ENCODE measurements around the gene STK16.
"Not testable (repeated sequence)": the region's sequence is repeated elsewhere in the genome, so short reads cannot be mapped to it uniquely, and the experiment has no call there.

The STK16 gene

DNA sequence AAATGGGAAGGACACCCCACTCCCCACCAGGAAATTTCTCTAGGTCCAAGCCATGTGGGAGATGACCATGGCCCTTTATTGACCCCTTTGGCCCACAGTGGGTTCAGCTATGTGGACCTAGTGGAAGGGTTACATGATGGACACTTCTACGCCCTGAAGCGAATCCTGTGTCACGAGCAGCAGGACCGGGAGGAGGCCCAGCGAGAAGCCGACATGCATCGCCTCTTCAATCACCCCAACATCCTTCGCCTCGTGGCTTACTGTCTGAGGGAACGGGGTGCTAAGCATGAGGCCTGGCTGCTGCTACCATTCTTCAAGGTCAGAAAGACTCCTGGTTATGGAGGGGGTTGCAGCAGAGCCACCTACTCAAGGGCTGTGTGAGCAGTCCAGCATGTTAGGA lies 1.3 kb downstream of the STK16 start:
- DNase-seq, result no peak

DNA sequence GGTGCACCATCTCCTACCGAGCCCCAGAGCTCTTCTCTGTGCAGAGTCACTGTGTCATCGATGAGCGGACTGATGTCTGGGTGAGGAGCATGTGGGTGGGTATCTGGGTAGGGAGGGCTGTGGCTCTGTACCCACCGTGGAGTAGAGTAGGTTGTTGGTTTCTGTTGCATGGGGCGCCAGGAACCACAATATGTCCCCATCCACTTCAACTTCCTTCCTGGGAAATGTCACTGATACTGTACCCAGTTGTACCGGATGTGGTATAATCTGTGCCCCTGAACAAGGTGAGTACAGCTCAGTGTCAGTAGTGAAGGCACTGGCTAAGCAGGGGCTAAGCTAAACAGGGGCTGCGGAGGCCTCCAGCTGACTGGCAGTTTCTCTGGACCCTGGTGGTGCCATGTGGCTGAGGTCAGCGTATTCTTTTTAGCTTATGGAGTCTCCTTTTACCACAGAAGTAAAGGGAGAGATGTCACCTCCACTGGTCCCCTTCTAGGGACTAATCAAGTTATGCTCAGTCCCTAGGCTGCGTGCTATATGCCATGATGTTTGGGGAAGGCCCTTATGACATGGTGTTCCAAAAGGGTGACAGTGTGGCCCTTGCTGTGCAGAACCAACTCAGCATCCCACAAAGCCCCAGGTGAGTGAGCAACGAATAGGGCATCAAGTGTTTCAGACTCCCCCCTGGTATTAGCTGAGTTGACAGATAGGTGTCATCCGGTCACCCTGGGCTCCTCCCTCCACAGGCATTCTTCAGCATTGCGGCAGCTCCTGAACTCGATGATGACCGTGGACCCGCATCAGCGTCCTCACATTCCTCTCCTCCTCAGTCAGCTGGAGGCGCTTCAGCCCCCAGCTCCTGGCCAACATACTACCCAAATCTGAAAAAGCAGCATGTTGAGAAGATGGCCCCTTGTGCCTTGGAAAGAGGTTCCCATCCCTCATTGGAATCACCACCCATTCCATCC lies 2.7 kb downstream of the STK16 start:
- DNase-seq, result no peak

DNA sequence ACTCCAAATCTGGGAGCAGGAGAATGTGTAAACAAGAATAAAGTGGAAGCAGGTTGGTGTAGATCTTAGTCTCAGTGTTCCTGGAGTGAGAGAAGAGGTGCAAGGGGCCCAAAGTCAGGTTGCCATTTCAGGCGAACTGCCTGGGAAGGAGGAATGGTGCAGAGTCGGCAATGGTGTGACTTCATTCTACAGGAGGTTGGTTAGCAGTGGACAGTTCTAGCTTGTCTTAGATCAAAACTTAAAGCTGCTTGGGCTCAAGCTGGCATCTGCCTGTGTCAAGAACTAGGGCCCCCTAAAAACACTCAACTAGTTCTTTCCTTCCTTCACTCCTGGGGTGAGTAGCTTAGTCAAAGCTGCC lies 3.5 kb downstream of the STK16 start:
- DNase-seq, result no peak

DNA sequence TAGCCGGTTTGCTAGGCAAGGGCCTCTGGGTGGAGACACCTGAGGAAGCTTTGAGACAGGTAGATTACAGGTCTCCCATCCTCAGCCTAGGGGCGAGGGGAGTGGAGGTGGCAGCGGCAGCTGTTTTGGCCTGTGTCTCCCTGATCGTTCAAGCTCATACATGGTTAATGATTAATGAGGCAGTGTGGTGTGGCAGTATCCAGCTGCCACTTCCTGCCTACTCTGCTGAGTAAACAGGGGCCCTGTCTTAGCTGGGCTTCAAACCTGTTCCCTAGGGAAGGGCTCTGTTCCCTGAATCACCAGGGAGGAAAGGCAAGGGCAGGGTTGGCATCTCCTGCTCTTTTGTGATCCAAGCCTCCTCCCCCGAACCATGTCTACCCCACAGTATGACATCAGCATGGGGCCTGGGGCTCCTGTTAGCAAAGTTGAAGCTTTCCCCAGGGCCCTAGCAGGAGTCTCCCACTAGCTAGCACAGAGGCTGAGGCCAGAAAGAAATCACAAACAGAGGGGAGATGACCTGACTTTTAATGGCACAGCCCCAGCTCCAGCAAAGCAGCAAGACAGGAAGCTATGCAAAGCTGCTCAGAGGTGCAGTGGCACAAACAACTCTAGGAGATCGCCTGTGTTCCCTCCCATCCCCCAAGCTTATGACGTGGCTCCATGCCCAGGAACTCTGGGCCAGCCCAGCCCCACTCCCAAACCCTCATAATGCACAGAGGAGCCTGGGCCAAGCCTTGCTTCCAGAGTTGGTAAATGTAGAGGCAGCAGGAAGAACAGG lies 4.1 kb downstream of the STK16 start:
- peak; percentile 92 for DNase-seq

DNA sequence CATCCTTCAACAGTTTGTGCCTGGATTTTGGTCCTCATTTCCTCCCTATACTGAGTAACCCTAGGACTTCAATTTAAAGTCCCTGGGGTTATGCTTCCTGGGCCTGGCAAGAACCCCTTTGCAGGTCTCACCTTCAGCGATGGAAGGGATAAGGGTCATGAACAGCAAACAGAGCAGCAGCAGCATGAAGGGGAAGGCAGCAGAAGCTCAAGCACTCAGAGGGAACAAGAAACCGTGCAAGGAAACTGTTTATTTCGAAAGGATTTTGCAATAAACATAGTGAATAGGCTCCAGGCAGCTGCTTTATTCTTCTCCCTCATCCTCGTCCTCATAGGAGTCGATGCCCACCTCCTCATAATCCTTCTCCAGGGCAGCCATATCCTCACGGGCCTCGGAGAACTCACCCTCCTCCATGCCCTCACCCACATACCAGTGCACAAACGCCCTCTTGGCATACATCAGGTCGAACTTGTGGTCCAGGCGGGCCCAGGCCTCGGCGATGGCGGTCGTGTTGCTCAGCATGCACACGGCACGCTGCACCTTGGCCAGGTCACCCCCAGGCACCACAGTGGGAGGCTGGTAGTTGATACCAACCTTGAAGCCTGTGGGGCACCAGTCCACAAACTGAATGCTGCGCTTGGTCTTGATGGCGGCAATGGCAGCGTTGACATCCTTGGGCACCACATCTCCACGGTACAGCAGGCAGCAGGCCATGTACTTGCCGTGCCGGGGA lies 4.9 kb downstream of the STK16 start:
- no peak for DNase-seq

DNA sequence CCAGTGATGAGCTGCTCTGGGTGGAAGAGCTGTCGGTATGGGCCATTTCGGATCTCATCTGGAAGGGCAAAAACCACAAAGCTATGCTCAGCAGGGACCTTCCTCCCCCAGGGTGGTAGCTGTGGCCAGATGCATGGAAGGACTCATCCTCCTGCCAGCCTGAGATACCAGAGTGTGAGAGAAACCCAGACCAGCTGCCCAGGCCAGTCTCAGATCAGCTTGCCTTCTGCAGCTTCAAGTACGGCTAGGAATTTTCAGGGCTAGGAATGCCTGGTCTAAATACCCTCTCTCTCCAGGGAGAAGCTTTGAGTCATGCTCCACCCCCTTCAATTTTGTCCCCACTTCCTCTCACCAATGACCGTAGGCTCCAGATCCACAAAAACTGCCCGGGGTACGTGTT lies 6.4 kb downstream of the STK16 start:
- DNase-seq, result no peak

DNA sequence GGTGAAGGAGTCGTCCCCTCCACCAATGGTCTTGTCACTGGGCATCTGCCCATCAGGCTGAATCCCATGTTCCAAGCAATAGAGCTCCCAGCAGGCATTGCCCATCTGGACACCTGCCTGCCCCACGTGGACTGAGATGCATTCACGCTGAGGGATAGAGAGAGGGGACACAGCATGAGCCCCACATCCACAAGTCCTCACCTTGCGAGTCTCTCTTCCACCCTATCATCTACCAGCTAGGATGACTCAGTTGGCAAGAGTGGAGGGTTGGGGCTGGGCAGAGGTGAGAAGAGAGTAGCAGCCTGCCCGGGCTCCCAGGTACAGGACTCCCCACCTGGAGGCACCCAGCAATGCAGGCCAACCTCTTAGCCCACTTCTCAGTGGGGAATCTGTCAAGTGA lies 6.8 kb downstream of the STK16 start:
- DNase-seq, result no peak

DNA sequence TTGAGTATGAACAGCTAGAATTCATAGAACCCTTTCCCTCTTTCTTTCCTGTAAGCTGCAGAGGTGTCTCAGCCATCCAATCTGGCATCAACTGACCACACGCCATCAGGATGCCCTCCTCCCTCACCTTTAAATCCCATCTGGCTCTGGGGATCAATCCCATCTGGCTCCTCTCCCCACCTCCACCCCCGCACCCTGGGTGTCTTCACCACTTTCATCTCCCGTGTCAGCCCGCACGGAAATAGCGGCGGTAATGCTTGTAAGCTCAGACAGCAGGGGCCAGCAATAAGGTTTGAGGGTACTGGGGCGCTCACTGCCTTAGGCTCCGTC lies 7.3 kb downstream of the STK16 start:
- no peak for DNase-seq

DNA sequence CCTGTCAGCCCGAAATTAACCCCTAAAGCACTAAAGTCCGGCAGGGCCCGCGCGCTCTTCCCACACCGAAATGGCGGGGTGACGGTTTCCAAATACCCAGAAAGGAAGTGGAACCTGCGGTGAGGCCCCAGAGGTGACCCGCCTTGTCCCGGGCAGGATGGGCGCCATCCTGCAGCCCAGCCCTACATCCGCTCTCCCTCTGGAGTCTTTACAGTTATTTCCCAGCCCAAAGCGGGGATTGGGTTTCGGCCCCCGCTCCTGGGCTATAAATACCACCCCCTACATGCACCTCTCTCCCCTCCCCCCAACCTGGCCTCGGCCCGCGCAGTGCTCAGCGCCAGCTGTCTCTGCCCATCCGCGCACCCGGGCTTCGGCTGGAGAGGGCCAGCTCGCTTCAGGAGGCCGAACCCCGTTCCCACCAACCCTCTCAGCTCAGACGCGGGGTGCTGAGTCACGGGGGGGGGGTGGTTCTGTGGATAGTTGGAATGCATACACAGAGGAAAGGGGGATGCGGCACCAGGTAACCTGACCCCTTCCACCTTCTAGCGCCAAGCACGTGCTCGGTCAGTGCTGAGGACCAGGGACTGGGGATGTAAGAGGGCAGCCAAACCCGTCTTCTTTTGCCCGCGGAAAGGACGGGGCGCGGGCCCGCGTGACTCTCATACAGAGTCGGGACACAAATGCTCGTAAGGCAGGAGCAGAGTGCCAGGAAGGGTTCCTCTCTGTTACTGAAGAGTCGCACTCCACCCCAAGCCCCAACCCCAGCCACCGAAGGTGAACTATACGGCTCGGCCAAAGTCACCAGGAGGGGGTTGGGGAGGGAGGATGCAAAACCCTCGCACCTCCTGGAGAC lies 7.8 kb downstream of the STK16 start, which contains the start of gene TUBA4B:
Gene TUBA4B, plus strand, starts transcription at position 344 of the 853 bp plus-strand sequence. Its CDS starts 165 bp downstream, at position 509.
- peak; percentile 48 for DNase-seq

DNA sequence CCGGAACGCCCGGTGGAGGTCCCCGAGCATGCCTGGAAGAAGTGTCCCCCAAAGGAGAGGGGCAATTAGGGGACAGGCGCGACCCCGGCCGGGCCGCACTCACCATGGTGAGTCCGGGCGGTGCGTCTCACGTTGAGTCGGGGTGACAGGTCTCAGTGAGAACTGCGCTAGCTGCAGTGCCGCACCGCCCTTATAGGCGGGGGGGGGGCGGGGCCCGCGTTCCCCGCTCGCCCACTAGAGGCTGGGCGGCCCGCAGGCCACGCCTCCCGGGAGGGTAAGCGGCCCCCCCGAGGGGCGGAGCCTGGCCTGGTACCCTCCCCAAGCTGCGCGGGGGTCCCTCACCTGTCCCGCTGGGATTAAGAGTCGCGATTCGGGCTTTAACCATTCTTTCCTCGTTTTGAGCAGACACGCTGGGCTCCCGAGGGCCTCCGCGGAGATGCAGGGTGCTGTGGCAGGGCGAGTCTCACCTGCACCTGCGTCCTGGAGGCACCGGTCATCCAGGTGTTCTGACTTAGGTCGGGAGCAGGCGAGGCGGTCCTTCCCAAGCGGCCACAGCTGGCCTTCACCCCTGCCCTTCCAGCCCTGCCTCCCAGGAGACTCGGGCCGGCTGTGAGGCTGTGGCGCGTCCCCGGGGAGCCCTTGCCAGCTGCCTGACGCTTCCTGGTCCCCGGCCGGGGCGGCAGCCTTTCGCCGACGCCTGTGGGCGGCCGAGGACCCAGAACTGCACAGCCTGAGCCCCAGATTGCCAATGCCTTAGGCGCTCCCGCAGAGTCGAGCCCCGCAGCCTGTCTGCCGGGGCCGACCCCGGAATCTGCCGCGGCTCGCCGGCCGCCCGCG lies 8.7 kb downstream of the STK16 start, which contains the start of gene TUBA4A:
Gene TUBA4A, minus strand, starts transcription at position 166 of the 837 bp plus-strand sequence. Its CDS starts 60 bp downstream, at position 106.
- DNase-seq, result peak; percentile 69

DNA sequence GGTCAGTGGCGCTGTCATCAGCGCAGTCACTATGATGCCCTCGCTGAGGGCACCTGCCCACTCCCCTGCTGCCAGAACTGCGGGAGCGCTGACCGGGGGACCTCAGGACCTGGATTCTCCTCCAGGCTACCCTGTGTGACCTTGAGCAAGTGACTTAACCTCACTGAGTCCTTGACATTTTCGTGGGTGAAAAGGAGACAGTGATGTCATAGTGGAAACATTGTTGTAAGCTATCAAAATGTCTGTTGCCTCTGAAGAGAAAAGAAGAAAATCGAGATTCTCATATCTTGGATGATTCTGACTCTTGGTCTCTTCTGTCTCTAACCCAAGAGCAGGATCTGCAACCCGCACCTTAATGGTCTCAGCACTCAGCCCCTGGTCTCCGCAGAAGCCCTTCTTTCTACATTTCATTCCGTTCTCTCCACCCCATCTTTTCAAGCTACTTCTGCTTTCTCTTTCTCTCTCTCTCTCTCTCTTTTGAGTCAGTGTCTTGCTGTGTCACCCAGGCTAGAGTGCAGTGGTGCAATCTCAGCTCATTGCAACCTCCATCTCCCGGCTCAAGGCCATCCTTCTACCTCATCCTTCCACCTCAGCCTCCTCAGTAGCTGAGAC lies 9.4 kb downstream of the STK16 start:
- no peak for DNase-seq

DNA sequence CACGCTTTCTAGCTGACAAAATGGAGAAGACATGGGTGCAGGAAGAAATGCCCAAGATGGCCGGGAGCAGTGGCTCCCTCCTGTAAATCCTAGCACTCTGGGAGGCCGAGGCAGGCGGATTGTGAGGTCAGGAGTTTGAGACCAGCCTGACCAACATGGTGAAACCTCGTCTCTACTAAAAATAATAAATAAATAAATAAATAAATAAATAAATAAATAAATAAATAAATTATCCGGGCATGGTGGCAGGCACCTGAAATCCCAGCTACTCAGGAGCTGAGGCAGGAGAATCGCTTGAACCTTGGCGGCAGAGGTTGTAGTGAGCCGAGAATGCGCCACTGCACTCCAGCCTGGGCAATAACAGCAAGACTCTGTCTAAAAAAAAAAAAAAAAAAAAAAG lies 13.7 kb downstream of the STK16 start:
- not testable (repeated sequence) for DNase-seq

DNA sequence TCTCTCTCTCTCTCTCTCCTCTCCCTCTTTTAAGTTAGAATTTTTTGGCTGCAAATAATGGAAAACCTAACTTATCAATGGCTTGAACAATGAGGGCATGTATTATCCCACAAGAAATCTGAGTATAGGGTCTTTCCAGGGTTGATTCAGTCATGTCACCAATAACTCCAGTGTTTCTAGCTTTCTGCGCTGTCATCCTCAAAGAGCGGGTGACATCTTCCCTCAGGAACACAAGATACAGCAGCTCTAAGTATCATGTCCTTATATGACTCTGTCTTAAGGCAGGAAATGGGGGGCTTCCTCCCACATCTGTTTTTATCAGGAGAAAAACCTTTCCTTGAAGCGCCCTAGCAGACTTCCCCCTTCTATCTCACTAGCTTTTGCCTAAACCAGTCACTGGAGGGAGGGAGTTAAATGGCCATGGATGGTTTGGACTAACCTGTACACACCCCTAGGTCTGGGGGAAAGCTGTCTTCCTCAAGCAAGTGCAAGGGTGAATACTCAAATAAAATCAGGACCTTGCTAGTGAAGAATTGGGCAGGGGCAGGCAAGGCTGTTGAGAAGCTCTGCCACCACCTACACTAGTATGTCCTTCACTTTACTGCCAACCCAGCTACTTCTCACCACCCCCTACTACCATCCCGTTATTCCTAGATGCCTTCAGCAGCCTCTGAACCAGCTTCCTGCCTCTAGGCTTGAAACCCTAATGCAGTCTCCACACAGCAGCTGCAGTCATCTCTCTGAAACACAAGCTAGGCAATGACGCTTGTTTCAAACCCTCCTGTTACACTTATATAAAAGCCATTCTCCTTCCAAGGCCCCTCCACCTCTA lies 16.0 kb downstream of the STK16 start:
- DNase-seq, result no peak

DNA sequence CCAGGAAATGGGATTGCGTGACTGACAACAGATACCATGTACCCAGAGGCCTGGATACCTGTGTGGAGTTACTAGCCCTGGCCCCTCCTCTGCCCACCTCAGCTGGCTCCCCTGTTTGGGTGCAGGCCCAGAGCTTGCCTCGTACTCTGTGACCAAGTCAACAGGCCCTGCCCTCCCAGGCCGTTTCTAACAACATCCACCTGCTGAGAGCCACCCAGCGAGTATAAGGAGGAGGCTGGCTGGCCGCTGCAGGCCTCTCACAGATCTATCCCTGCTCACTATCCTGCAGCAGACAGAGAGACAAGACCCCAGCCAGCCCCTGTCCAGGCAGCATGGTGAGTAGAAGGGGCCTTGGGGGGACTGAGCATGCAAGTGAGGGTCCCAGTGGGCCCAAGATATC lies 21.0 kb downstream of the STK16 start:
- DNase-seq, result no peak

DNA sequence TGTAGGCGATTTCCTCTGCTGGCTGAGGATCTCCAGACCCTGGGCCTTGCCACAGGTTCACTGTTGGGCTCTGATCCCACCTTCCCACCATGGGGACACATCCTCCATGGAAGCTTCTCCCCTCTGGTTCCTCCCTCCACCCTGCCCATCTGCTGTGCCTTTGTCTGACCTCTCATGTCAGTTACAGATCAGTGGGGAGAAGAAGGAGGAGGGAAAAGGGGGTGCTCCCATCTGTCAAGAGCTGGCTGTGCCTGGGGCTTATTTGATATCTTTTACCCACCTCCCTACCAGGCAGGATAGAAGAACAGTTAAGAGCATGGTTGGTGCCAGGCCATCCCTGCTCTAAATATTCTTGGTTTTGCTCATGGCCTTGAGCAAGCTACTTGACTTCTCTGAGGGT lies 21.6 kb downstream of the STK16 start:
- no peak for DNase-seq

DNA sequence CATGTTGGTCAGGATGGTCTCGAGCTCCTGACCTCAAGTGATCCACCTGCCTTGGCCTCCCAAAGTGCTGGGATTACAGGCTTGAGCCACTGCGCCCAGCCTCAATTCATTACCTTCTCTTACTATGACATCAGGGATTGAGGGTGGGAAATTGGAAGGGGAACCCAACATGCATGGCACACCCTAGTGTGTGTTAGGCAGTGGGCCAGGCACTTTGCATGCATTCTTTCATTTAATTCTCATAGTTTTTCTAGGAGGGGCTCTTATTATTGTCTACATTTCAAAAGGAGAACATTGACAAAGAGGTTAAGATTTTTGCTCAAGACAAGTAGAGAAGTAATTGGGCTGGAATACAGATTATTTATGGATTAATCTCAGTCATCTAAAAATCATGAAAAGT lies 23.0 kb downstream of the STK16 start:
- DNase-seq, result no peak

DNA sequence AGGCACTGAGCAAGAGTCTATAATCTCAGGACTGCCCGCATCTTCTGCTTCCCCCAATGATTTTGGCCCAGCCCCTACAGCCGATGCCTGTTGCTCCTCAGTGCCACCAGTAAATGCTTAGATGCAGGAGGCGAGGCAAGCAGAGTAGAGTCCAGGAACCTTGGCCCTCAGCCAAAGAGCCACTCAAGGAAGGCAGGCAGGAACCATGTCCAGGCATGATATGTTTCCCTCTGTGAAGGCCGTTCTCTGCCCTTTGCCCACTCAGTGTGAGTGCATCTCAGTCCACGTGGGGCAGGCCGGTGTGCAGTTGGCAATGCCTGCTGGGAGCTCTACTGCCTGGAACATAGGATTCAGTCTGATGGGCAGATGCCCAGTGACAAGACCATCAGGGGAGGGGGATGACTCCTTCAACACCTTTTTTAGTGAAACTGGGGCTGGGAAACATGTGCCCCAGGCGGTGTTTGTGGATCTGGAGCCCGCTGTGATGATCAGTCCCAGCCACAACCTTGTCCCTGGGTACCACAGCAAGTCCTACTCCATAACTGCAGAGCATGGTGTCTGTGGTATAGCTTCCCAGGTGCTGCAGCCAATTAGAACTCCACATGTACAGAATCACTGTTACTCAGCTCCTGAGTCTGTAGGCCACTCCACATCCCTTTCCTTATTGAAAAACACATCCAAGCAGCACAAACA lies 24.2 kb downstream of the STK16 start:
- no peak for DNase-seq

DNA sequence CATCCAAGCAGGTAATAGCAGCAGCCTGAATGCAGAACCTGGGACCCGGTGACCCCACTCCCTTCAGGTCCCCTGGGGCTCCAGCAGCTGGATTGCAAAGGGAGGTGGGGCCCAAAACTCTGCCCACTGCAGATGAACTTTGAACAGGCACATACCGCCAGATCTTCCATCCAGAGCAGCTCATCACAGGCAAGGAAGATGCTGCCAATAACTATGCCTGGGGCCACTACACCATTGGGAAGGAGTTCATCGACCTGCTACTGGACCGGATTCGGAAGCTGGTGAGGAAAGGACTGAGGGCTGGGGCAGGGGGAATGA lies 24.7 kb downstream of the STK16 start:
- DNase-seq, result no peak

DNA sequence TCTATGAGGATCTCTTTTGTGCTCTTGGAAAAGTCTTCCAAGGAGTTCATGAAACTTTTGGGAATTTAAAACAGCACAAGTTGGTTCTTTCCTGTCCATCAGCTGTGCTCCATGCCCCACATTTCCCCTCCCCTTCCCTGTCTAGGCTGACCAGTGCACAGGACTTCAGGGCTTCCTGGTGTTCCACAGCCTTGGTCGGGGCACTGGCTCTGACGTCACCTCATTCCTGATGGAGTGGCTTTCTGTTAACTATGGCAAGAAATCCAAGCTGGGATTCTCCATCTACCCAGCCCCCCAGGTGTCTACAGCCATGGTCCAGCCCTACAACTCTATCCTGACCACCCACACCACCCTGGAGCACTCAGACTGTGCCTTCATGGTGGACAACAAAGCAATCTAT lies 25.7 kb downstream of the STK16 start:
- no peak for DNase-seq

DNA sequence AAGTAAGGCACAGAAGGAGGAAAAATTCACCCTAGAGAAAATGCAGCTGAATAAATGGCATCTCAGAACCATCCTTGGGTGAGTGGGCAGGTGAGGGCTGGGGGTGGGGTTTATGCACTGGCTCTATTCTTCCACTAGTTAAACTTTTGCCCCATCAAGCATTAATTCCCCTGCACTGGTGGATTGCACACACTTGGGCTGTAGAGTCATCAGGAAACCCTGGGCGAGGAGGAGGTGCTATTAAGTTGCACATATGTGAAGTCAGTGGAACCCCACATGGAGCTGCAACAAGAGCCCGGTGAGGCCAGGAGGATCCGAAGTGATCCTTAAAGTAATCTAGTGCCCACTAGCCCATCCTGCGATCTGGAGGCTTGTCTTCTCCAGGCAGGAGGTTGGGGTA lies 27.1 kb downstream of the STK16 start:
- DNase-seq, result no peak
